Activated CD4-positive, alpha-beta memory T cell treated with anti-CD3 and anti-CD28 coated beads for 36 hours (primary cell): ENCODE data around the gene OLR1. TPM values are rescaled to one million over a fixed set of nuclear protein-coding genes. Genes with fewer than 3 reads are reported as not detected.

Experiments used
- CTCF ChIA-PET: fragments of 350-600 bp; sonication (Branson Sonifier 250); formaldehyde crosslinking; loops from one replicate; lab custom pipeline; 2021; ENCODE audit warnings: antibody characterized with exemption, inconsistent platforms; lab: Charles Lee
- POLR2A ChIA-PET: fragments of 350-600 bp; sonication (Branson Sonifier 250); formaldehyde crosslinking; loops from one replicate; lab custom pipeline; 2021; ENCODE audit warnings: antibody characterized with exemption; lab: Charles Lee
- DNase-seq: peaks from one replicate; pipeline ENCODE4 v3.0.0-alpha.2; 2020
- H3K27ac Mint-ChIP-seq: one replicate; pipeline ENCODE4 v1.8.0; 2021; ENCODE audit warnings: mixed read lengths
- H3K27me3 Mint-ChIP-seq: one replicate; pipeline ENCODE4 v1.8.0; 2021; ENCODE audit warnings: mixed read lengths
- H3K36me3 Mint-ChIP-seq: one replicate; pipeline ENCODE4 v1.8.0; 2021; ENCODE audit warnings: mixed read lengths
- H3K4me1 Mint-ChIP-seq: one replicate; pipeline ENCODE4 v1.8.0; 2021; ENCODE audit warnings: low read depth, mixed read lengths
- H3K4me3 Mint-ChIP-seq: one replicate; pipeline ENCODE4 v1.8.0; 2021; ENCODE audit warnings: mild to moderate bottlenecking, mixed read lengths
- H3K9me3 Mint-ChIP-seq: one replicate; pipeline ENCODE4 v1.8.0; 2021; ENCODE audit warnings: mixed read lengths
- intact Hi-C: fragments of 100-400 bp; cut with micrococcal nuclease; formaldehyde crosslinking; loops from one replicate; pipeline ENCODE4 v1.15.1; 2023
- total RNA-seq, 2 experiments: library from RNA; stranded (reverse); gene quantifications; one replicate each; pipeline ENCODE4 v1.2.3, GENCODE V29; 2021

Gene OLR1
- total RNA-seq, 2 experiments from 2014 or later, result not detected

GRCh38 chr12:10121278-10121677 lies 50.7 kb downstream of the OLR1 start:
- intact Hi-C loops, result no loop called here
- POLR2A ChIA-PET, result no interaction called here
- no peak for DNase-seq
- Mint-ChIP-seq H3K36me3 (no peaks in the 10 kb centered on the region), H3K4me3 (no peak overlapping the region), H3K27me3 (peaks cover 1% of the 10 kb centered on the region), H3K4me1 (no peaks in the 10 kb centered on the region), H3K27ac (no peak overlapping the region), H3K9me3 (no peaks in the 10 kb centered on the region)
- CTCF ChIA-PET, result interaction anchor here (0.7 kb wide), 1 partner anchor 181 kb away, joined by 3 read pairs; no protein-coding TSS in a partner anchor

GRCh38 chr12:10119066-10119465 lies 52.9 kb downstream of the OLR1 start:
- intact Hi-C loops, result no loop called here
- no peaks in the 10 kb centered on the region for H3K36me3 Mint-ChIP-seq
- H3K27ac Mint-ChIP-seq, result no peak overlapping the region
- H3K4me1 Mint-ChIP-seq, result no peaks in the 10 kb centered on the region
- DNase-seq, result no peak
- H3K9me3 Mint-ChIP-seq, result no peaks in the 10 kb centered on the region
- CTCF ChIA-PET, result no interaction called here
- no peak overlapping the region for H3K4me3 Mint-ChIP-seq
- POLR2A ChIA-PET, result no interaction called here
- H3K27me3 Mint-ChIP-seq, result no peaks in the 10 kb centered on the region

DNA sequence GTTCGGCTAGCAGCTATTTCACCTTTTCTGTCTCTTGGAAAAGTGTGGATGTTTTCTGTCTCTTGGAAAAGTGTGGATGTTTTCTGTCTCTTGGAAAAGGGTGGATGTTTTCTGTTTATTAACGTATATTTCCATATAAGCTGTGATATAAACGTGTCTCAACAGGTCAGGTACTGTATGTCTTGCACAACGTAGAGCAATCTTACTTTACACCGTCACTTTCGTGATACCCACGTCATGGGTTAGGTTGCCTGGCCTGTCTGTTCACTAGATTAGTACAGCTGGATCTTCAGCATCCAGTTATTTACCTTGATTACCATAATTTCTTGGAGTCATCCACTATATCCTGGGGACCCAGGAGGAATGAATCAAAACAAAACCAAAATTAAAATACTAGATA lies 56.0 kb downstream of the OLR1 start:
- Mint-ChIP-seq H3K27ac (no peak overlapping the region), H3K4me3 (no peak overlapping the region), H3K27me3 (no peaks in the 10 kb centered on the region), H3K4me1 (no peaks in the 10 kb centered on the region), H3K9me3 (no peaks in the 10 kb centered on the region), H3K36me3 (no peaks in the 10 kb centered on the region)
- ChIA-PET CTCF (no interaction called here), POLR2A (no interaction called here)
- no peak for DNase-seq
- intact Hi-C loops, result no loop called here

DNA sequence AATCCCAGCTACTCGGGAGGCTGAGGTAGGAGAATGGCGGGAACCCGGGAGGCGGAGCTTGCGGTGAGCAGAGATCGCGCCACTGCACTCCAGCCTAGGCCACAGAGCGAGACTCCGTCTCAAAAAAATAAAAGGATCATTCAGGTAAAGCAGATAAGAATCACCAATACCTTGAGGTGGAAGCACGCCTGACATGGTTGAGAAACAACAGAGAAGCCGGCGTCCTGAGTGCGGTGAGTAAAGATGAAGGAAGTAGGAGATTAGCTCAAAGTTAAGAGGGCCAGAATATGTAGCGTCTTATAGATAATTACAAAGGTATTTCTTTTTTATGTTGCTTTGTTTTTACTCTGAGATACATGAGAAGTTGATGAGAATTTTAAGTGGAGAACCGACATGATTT lies 56.6 kb downstream of the OLR1 start:
- intact Hi-C loops, result no loop called here
- ChIA-PET POLR2A (no interaction called here), CTCF (interaction anchor here (0.6 kb wide), 1 partner anchor 25 kb away, joined by 4 read pairs; no protein-coding TSS in a partner anchor)
- Mint-ChIP-seq H3K27me3 (no peaks in the 10 kb centered on the region), H3K27ac (no peak overlapping the region), H3K36me3 (no peaks in the 10 kb centered on the region), H3K4me3 (no peak overlapping the region), H3K9me3 (no peaks in the 10 kb centered on the region), H3K4me1 (no peaks in the 10 kb centered on the region)
- no peak for DNase-seq

DNA sequence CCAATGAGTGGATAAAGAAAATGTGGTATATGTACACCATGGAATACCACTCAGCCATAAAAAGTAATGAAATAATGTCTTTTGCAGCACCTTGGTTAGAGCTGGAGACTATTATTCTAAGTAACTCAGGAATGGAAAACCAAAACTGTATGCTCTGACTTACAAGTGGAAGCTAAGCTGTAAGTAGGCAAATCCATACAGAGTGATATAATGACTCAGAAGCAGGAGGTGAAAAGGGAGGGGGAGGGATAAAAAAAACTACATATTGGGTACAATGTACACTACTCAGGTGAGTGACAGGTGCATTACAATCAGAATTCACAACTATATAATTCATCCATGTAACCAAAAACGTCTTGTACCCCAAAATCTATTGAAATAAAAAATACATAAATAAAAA lies 58.0 kb downstream of the OLR1 start:
- no peak overlapping the region for H3K4me3 Mint-ChIP-seq
- POLR2A ChIA-PET, result no interaction called here
- CTCF ChIA-PET, result no interaction called here
- no peaks in the 10 kb centered on the region for H3K27me3 Mint-ChIP-seq
- H3K36me3 Mint-ChIP-seq, result no peaks in the 10 kb centered on the region
- intact Hi-C loops, result no loop called here
- no peaks in the 10 kb centered on the region for H3K4me1 Mint-ChIP-seq
- no peak overlapping the region for H3K27ac Mint-ChIP-seq
- no peak for DNase-seq
- no peaks in the 10 kb centered on the region for H3K9me3 Mint-ChIP-seq

DNA sequence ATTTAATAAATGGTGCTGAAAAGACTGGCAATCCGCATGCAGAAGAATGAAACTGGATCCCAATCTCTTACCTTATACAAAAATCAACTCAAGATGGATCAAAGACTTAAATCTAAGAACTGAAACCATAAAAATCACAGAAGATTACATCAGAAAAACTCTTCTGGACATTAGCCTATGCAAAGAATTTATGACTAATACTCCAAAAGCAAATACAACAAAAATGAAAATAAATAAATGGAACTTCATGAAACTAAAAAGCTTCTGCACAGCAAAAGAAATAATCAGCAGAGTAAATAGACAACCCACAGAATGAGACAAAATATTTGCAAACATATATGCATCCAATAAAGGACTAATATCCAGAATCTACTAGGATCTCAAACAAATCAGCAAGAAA lies 58.9 kb downstream of the OLR1 start:
- peaks cover 2% of the 10 kb centered on the region for H3K27me3 Mint-ChIP-seq
- H3K4me1 Mint-ChIP-seq, result no peaks in the 10 kb centered on the region
- ChIA-PET CTCF (no interaction called here), POLR2A (no interaction called here)
- no peaks in the 10 kb centered on the region for H3K9me3 Mint-ChIP-seq
- H3K36me3 Mint-ChIP-seq, result no peaks in the 10 kb centered on the region
- no peak for DNase-seq
- intact Hi-C loops, result no loop called here
- H3K27ac Mint-ChIP-seq, result no peak overlapping the region
- H3K4me3 Mint-ChIP-seq, result no peak overlapping the region

DNA sequence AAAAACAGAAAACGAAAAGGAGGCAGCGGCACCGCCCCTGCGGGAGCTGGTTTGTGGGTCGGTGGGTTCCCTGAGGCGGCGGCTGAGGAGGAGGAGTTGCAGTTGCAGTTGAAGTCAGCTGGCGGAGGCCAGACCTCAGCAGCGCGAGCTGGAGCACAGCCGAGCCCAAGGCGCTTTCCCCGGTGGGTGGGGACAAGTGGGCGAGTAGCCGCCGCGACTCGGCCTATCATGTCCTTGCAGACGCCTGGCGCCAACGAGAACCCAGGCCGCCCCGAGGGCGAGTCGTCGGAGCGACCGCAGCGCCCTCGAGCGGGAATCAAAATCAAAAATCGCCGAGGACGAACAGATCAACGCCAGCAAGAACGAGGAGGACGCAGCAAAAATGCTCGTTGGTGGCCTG lies 60.5 kb downstream of the OLR1 start:
- ChIA-PET POLR2A (no interaction called here), CTCF (no interaction called here)
- Mint-ChIP-seq H3K9me3 (no peaks in the 10 kb centered on the region), H3K4me3 (no peak overlapping the region), H3K4me1 (no peaks in the 10 kb centered on the region), H3K27me3 (peaks cover 3% of the 10 kb centered on the region), H3K27ac (no peak overlapping the region), H3K36me3 (no peaks in the 10 kb centered on the region)
- no peak for DNase-seq
- intact Hi-C loops, result no loop called here

- Mint-ChIP-seq H3K27ac (no peak overlapping the region), H3K4me1 (no peaks in the 10 kb centered on the region), H3K9me3 (no peaks in the 10 kb centered on the region), H3K4me3 (no peak overlapping the region), H3K27me3 (peaks cover 6% of the 10 kb centered on the region), H3K36me3 (no peaks in the 10 kb centered on the region)
- POLR2A ChIA-PET, result no interaction called here
- intact Hi-C loops, result no loop called here
- CTCF ChIA-PET, result no interaction called here
- DNase-seq, result no peak
Measured at GRCh38 chr12:10110256-10110844, 61.6 kb downstream of the OLR1 start.

Other genes with a start within 250 kb of the OLR1 start
- not detected for gene CLEC2A, start 239.8 kb downstream of the OLR1 start, total RNA-seq
- not detected for gene CLEC12A, start 200.7 kb downstream of the OLR1 start, total RNA-seq
- gene CLEC1B, start 173.0 kb downstream of the OLR1 start, total RNA-seq, result not detected
- not detected for gene CLEC12B, start 161.5 kb downstream of the OLR1 start, total RNA-seq
- not detected for gene CLEC9A, start 141.4 kb downstream of the OLR1 start, total RNA-seq
- not detected for gene CLEC1A, start 73.1 kb downstream of the OLR1 start, total RNA-seq
- not detected for gene CLEC7A, start 41.9 kb downstream of the OLR1 start, total RNA-seq
- not detected for gene TMEM52B, start 6.9 kb upstream of the OLR1 start, total RNA-seq
- gene GABARAPL1, start 40.7 kb upstream of the OLR1 start, total RNA-seq, result 1 to 10 TPM; 7.2 to 8.9 TPM
- gene KLRD1, start 135.7 kb upstream of the OLR1 start, total RNA-seq, result under 1 TPM; 0.22 to 0.26 TPM
- under 1 TPM; 0.29 to 0.33 TPM for gene KLRK1, start 217.9 kb upstream of the OLR1 start, total RNA-seq
- gene KLRC4, start 237.6 kb upstream of the OLR1 start, total RNA-seq, result not detected
- not detected for gene KLRC3, start 248.5 kb upstream of the OLR1 start, total RNA-seq